Neural cell (in vitro differentiated cells): ENCODE measurements around the gene CLSTN1. TPM values are rescaled to one million over a fixed set of nuclear protein-coding genes. Genes with fewer than 3 reads are reported as not detected.

ENCODE experiments used
- H2AFZ ChIP-seq: fragments of 200-600, 300-800 bp; sonication (generic), shearing (Covaris generic); 2 replicates; pipeline ENCODE4 v1.6.0; 2014; ENCODE audit warnings: low read depth, mild to moderate bottlenecking, antibody characterized with exemption, low read length, moderate library complexity
- H3F3A ChIP-seq: fragments of 200-600 bp; shearing (Covaris generic); 2 replicates; pipeline ENCODE4 v1.6.1; 2016; ENCODE audit warnings: mild to moderate bottlenecking, moderate library complexity, mixed read lengths, antibody characterized with exemption, low read length; ENCODE audit not compliant: insufficient read depth, poor library complexity, severe bottlenecking
- H3K27ac ChIP-seq: fragments of 200-600, 300-800 bp; sonication (generic), shearing (Covaris generic); 2 replicates; pipeline ENCODE4 v1.5.1; 2014; ENCODE audit warnings: mild to moderate bottlenecking, low read length, moderate library complexity
- H3K27me3 ChIP-seq: fragments of 300-800, 200-600 bp; sonication (generic), shearing (Covaris generic); 2 replicates; pipeline ENCODE4 v1.6.0; 2014; ENCODE audit warnings: mild to moderate bottlenecking, low read depth, low read length, moderate library complexity; ENCODE audit not compliant: insufficient read depth
- H3K36me3 ChIP-seq: fragments of 300-800, 200-600 bp; sonication (generic), shearing (Covaris generic); 2 replicates; pipeline ENCODE4 v1.5.1; 2014; ENCODE audit warnings: mild to moderate bottlenecking, antibody characterized with exemption, low read length, moderate library complexity; ENCODE audit not compliant: insufficient read depth
- H3K4me2 ChIP-seq: fragments of 300-800, 200-600 bp; sonication (generic), shearing (Covaris generic); 2 replicates; pipeline ENCODE4 v1.6.0; 2014; ENCODE audit warnings: mild to moderate bottlenecking, low read length
- H3K4me3 ChIP-seq: fragments of 300-800, 200-600 bp; sonication (generic), shearing (Covaris generic); 2 replicates; pipeline ENCODE4 v1.5.1; 2014; ENCODE audit warnings: mild to moderate bottlenecking, low read length, moderate library complexity
- H3K79me2 ChIP-seq: fragments of 200-600 bp; shearing (Covaris generic); replicated peaks from 2 replicates; pipeline ENCODE4 v1.6.0; 2014; ENCODE audit warnings: mild to moderate bottlenecking, low read length, moderate library complexity; ENCODE audit not compliant: insufficient read depth
- H3K9ac ChIP-seq: fragments of 300-800, 200-600 bp; sonication (generic), shearing (Covaris generic); 2 replicates; pipeline ENCODE4 v1.6.1; 2016; ENCODE audit warnings: mild to moderate bottlenecking, low read length, mixed read lengths
- H3K9me2 ChIP-seq: fragments of 200-600 bp; shearing (Covaris generic); 2 replicates; pipeline ENCODE4 v1.6.1; 2016; ENCODE audit warnings: mild to moderate bottlenecking, low read length, mixed read lengths; ENCODE audit not compliant: insufficient read depth
- H3K9me3 ChIP-seq: fragments of 200-600, 300-800 bp; sonication (generic), shearing (Covaris generic); 2 replicates; pipeline ENCODE4 v1.6.1; 2016; ENCODE audit warnings: mild to moderate bottlenecking, mixed run types, low read length, moderate library complexity, mixed read lengths
- H4K20me1 ChIP-seq: fragments of 200-600 bp; shearing (Covaris generic); 2 replicates; pipeline ENCODE4 v1.6.1; 2016; ENCODE audit warnings: mild to moderate bottlenecking, mixed run types; ENCODE audit not compliant: insufficient read depth
- EP300 ChIP-seq: fragments of 450-650 bp; conservative IDR thresholded peaks from 2 replicates; pipeline ENCODE4 v1.6.1; 2014; ENCODE audit warnings: antibody characterized with exemption, mild to moderate bottlenecking, moderate library complexity; ENCODE audit not compliant: poor library complexity, severe bottlenecking
- EZH2 ChIP-seq: fragments of 200-600, 300-800 bp; shearing (Covaris generic), sonication (generic); IDR thresholded peaks from 2 replicates; pipeline ENCODE4 v1.6.1; 2014; ENCODE audit warnings: antibody characterized with exemption, low read length, borderline replicate concordance, mild to moderate bottlenecking; ENCODE audit not compliant: insufficient read depth, poor library complexity, severe bottlenecking
- MXI1 ChIP-seq: fragments of 450-650 bp; conservative IDR thresholded peaks from 2 replicates; pipeline ENCODE4 v1.6.1; 2014; ENCODE audit warnings: antibody characterized with exemption, mild to moderate bottlenecking; ENCODE audit not compliant: poor library complexity, severe bottlenecking
- POLR2AphosphoS5 ChIP-seq: IDR thresholded peaks from 2 replicates; pipeline ENCODE4 v1.6.1; 2012
- RAD21 ChIP-seq: fragments of 450-650 bp; conservative IDR thresholded peaks from 2 replicates; pipeline ENCODE4 v1.6.1; 2014; ENCODE audit warnings: antibody characterized with exemption, mild to moderate bottlenecking, moderate library complexity
- SMC3 ChIP-seq: fragments of 450-650 bp; conservative IDR thresholded peaks from 2 replicates; pipeline ENCODE4 v1.6.1; 2014; ENCODE audit warnings: antibody characterized with exemption, mild to moderate bottlenecking, moderate library complexity; ENCODE audit not compliant: poor library complexity
- TAF1 ChIP-seq: IDR thresholded peaks from 2 replicates; pipeline ENCODE4 v1.6.1; 2012; ENCODE audit warnings: low read depth
- polyA plus RNA-seq: library from polyadenylated mRNA; depleted of rRNA; stranded (reverse); fragments of >200 nt; gene quantifications from 2 replicates; pipeline ENCODE4 v1.2.3, GENCODE V29; 2014
- TF ChIP-seq, protein P1 (sequence below): fragments of 450-650 bp; IDR thresholded peaks from 2 replicates; pipeline ENCODE4 v1.5.1; 2014; ENCODE audit warnings: antibody characterized with exemption, mild to moderate bottlenecking, moderate library complexity; ENCODE audit not compliant: poor library complexity, severe bottlenecking
- TF ChIP-seq, protein P2 (sequence below): IDR thresholded peaks from 2 replicates; pipeline ENCODE4 v1.6.1; 2012; ENCODE audit warnings: borderline replicate concordance

The CLSTN1 gene
- polyA plus RNA-seq, 1 donor from 2014 or later: 77.2 TPM

DNA sequence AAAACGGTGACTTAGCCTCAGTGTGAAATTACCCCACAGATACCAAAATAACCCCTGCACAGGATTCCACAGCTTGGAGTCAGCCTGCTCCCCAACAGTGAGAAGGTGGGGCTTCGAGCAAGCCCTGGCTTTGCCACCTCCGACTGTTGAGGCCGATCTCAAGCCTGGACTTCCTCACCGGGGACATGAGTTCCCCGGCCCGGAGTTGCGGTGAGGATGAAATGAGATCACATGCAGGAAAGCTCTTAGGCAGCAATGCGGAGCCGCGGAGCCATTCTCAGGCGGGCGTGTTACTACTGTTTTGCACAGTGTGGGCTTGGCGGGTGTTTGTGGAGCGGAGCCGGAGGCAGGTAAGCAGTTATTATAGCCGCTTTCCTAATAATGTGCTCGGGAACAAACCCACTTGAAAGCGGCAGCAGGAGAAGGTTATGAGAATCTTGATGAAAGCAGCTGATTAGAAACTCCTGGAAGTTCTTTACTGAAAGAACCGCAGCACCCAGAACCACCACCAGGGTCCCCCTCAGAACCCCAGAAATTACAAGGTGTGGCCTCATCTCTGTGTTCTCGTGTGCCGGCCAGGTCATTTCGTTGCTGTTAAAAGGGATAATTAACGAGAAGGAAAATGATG lies 3.9 kb upstream of the CLSTN1 start:
- no peaks in the 10 kb centered on the region for H3K9me2 ChIP-seq
- no peak overlapping the region for H3K27ac ChIP-seq
- no peak for TF ChIP-seq RAD21
- no peak for TF ChIP-seq SMC3
- peak; percentile 25 for TF ChIP-seq POLR2AphosphoS5
- H3K79me2 ChIP-seq: no peaks in the 10 kb centered on the region
- H3K4me3 ChIP-seq: no peak overlapping the region
- no peaks in the 10 kb centered on the region for H4K20me1 ChIP-seq
- no peak overlapping the region for H3K4me2 ChIP-seq
- H2AFZ ChIP-seq: no peak overlapping the region
- H3K9ac ChIP-seq: no peak overlapping the region
- no peaks in the 10 kb centered on the region for H3F3A ChIP-seq
- H3K36me3 ChIP-seq: no peaks in the 10 kb centered on the region
- no peaks in the 10 kb centered on the region for H3K9me3 ChIP-seq
- H3K27me3 ChIP-seq: no peaks in the 10 kb centered on the region

DNA sequence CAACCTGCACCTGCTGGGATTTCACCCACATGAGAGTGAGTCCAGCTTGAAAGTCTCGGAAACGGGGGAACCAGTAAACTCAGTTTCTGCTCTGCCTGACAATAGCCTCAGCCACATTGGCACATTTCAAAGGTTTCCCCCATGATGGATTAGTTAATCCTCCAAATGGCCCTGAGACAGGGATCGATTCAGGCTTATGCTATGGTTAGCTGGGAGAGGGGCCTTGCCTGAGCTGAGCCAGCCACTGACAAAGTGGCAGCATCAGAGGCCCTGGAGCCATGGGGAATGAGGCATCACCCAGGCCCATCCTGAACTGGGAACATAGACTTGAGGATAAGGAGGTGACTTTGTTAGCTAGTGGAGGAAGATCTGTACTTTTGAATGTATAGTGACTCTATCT lies 2.9 kb upstream of the CLSTN1 start:
- Histone ChIP-seq H3K4me3 (no peak overlapping the region), H4K20me1 (no peaks in the 10 kb centered on the region), H3F3A (no peaks in the 10 kb centered on the region), H3K4me2 (no peak overlapping the region), H3K9me3 (no peaks in the 10 kb centered on the region), H3K79me2 (peaks cover 6% of the 10 kb centered on the region), H3K9ac (no peak overlapping the region), H3K9me2 (no peaks in the 10 kb centered on the region), H2AFZ (no peak overlapping the region), H3K36me3 (no peaks in the 10 kb centered on the region), H3K27ac (no peak overlapping the region), H3K27me3 (no peaks in the 10 kb centered on the region)
- no peak for TF ChIP-seq SMC3
- TF ChIP-seq MXI1: no peak
- TF ChIP-seq, protein P1, sequence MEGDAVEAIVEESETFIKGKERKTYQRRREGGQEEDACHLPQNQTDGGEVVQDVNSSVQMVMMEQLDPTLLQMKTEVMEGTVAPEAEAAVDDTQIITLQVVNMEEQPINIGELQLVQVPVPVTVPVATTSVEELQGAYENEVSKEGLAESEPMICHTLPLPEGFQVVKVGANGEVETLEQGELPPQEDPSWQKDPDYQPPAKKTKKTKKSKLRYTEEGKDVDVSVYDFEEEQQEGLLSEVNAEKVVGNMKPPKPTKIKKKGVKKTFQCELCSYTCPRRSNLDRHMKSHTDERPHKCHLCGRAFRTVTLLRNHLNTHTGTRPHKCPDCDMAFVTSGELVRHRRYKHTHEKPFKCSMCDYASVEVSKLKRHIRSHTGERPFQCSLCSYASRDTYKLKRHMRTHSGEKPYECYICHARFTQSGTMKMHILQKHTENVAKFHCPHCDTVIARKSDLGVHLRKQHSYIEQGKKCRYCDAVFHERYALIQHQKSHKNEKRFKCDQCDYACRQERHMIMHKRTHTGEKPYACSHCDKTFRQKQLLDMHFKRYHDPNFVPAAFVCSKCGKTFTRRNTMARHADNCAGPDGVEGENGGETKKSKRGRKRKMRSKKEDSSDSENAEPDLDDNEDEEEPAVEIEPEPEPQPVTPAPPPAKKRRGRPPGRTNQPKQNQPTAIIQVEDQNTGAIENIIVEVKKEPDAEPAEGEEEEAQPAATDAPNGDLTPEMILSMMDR: no peak
- TF ChIP-seq, protein P2, sequence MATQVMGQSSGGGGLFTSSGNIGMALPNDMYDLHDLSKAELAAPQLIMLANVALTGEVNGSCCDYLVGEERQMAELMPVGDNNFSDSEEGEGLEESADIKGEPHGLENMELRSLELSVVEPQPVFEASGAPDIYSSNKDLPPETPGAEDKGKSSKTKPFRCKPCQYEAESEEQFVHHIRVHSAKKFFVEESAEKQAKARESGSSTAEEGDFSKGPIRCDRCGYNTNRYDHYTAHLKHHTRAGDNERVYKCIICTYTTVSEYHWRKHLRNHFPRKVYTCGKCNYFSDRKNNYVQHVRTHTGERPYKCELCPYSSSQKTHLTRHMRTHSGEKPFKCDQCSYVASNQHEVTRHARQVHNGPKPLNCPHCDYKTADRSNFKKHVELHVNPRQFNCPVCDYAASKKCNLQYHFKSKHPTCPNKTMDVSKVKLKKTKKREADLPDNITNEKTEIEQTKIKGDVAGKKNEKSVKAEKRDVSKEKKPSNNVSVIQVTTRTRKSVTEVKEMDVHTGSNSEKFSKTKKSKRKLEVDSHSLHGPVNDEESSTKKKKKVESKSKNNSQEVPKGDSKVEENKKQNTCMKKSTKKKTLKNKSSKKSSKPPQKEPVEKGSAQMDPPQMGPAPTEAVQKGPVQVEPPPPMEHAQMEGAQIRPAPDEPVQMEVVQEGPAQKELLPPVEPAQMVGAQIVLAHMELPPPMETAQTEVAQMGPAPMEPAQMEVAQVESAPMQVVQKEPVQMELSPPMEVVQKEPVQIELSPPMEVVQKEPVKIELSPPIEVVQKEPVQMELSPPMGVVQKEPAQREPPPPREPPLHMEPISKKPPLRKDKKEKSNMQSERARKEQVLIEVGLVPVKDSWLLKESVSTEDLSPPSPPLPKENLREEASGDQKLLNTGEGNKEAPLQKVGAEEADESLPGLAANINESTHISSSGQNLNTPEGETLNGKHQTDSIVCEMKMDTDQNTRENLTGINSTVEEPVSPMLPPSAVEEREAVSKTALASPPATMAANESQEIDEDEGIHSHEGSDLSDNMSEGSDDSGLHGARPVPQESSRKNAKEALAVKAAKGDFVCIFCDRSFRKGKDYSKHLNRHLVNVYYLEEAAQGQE: no peak
- no peak for TF ChIP-seq EP300
- no peak for TF ChIP-seq TAF1
- TF ChIP-seq POLR2AphosphoS5: no peak
- no peak for TF ChIP-seq RAD21
- TF ChIP-seq EZH2: no peak
